HCT116 (cell line): ENCODE results near the gene FBXL15. TPM values are rescaled to one million over a fixed set of nuclear protein-coding genes. Genes with fewer than 3 reads are reported as not detected.

Source experiments
- ATAC-seq: fragments of 200-7000 bp; cut with Tn5 transposase; 2 replicates; pipeline ENCODE4 v1.9.1; 2020; ENCODE audit warnings: mild to moderate bottlenecking, moderate library complexity
- BruUV-seq: library from RNA; stranded (reverse); fragments of 400-500 nt; replicated peaks from 2 replicates; lab custom pipeline; 2021; lab: Mats Ljungman, UMichigan
- CTCF ChIA-PET: fragments of 300-600 bp; sonication (Branson Sonifier 250); formaldehyde crosslinking; loops from one replicate; lab custom pipeline; 2021; ENCODE audit warnings: antibody characterized with exemption; lab: Charles Lee
- POLR2A ChIA-PET: fragments of 300-600, 350-600 bp; sonication (Branson Sonifier 250); formaldehyde crosslinking; loops from one replicate; lab custom pipeline; 2021; ENCODE audit warnings: antibody characterized with exemption; lab: Charles Lee
- RAD21 ChIA-PET, 2 experiments: fragments of 300-600 bp; sonication (Branson Sonifier 250); formaldehyde crosslinking; loops; one replicate each; lab custom pipeline; 2023; ENCODE audit warnings: low total read pairs in 2 of 2; ENCODE audit not compliant: uncharacterized antibody in 2 of 2, unreplicated experiment in 2 of 2, low non-redundant PET in 1 of 2; lab: Charles Lee
- DNase-seq: peaks from one replicate; pipeline ENCODE4 v3.0.0-alpha.2; 2010; ENCODE audit warnings: low read depth, low spot score
- H2AFZ ChIP-seq: fragments of 200-600 bp; shearing (Covaris generic), sonication (generic); 2 replicates; pipeline ENCODE4 v1.6.1; 2017; ENCODE audit warnings: low read depth, mixed run types, mixed read lengths, antibody characterized with exemption, low read length; ENCODE audit not compliant: poor library complexity, severe bottlenecking
- H3K27ac ChIP-seq: 2 replicates; pipeline ENCODE4 v1.5.1; 2012; ENCODE audit warnings: low read depth, low read length
- H3K27me3 ChIP-seq: fragments of 200-600 bp; sonication (generic); 2 replicates; pipeline ENCODE4 v1.6.1; 2016; ENCODE audit warnings: mixed run types, low read length, mixed read lengths; ENCODE audit not compliant: insufficient read depth
- H3K36me3 ChIP-seq, 2 experiments: fragments of 200-500 bp in 1 of 2; fragments of 200-600 bp in 1 of 2; sonication (Bioruptor generic) in 1 of 2; sonication (generic) in 1 of 2; 2 replicates each; pipeline versions ENCODE4 v1.5.1 to v1.6.1; 2014 to 2016; ENCODE audit warnings: low read length in 2 of 2, inconsistent platforms in 1 of 2, mixed read lengths in 1 of 2, mixed run types in 1 of 2; ENCODE audit not compliant: insufficient read depth in 2 of 2, control insufficient read depth in 1 of 2
- H3K4me1 ChIP-seq, 2 experiments: fragments of 200-600 bp in 1 of 2; sonication (generic) in 1 of 2; 2 replicates each; pipeline versions ENCODE4 v1.5.1 to v1.6.1; 2012 to 2017; ENCODE audit warnings: low read length in 2 of 2, inconsistent platforms in 1 of 2, mild to moderate bottlenecking in 1 of 2, mixed read lengths in 1 of 2, mixed run types in 1 of 2, moderate library complexity in 1 of 2; ENCODE audit not compliant: insufficient read depth in 2 of 2, control insufficient read depth in 1 of 2
- H3K4me2 ChIP-seq: fragments of 200-600 bp; sonication (generic); 2 replicates; pipeline ENCODE4 v1.6.1; 2017; ENCODE audit warnings: mixed run types, low read length, mixed read lengths
- H3K4me3 ChIP-seq, 2 experiments: fragments of 200-600 bp in 1 of 2; sonication (generic) in 1 of 2; replicated peaks in 1 of 2; 2 replicates each; pipeline ENCODE4 v1.5.1; 2011 to 2016; ENCODE audit warnings: low read length in 2 of 2, control low read depth in 1 of 2, low read depth in 1 of 2, mild to moderate bottlenecking in 1 of 2, mixed read lengths in 1 of 2, mixed run types in 1 of 2
- H3K79me2 ChIP-seq: fragments of 200-600 bp; sonication (generic); 2 replicates; pipeline ENCODE4 v1.6.1; 2017; ENCODE audit warnings: mild to moderate bottlenecking, mixed run types, low read length, moderate library complexity, mixed read lengths; ENCODE audit not compliant: insufficient read depth
- H3K9ac ChIP-seq: fragments of 200-600 bp; sonication (generic); 2 replicates; pipeline ENCODE4 v1.6.1; 2016; ENCODE audit warnings: low read length, mixed read lengths
- H3K9me2 ChIP-seq: fragments of 200-600 bp; sonication (generic), shearing (Covaris generic); 2 replicates; pipeline ENCODE4 v1.6.1; 2017; ENCODE audit warnings: mixed run types, mild to moderate bottlenecking, moderate library complexity; ENCODE audit not compliant: insufficient read depth
- H3K9me3 ChIP-seq, 2 experiments: fragments of 200-500 bp in 1 of 2; fragments of 200-600 bp in 1 of 2; sonication (Bioruptor generic) in 1 of 2; sonication (generic) in 1 of 2; 2 replicates each; pipeline ENCODE4 v1.6.1; 2014 to 2017; ENCODE audit warnings: low read length in 2 of 2, mixed read lengths in 2 of 2, inconsistent platforms in 1 of 2, low read depth in 1 of 2, mild to moderate bottlenecking in 1 of 2, mixed run types in 1 of 2, moderate library complexity in 1 of 2; ENCODE audit not compliant: control insufficient read depth in 1 of 2, insufficient read depth in 1 of 2
- H4K20me1 ChIP-seq: fragments of 200-600 bp; sonication (generic), shearing (Covaris generic); 2 replicates; pipeline ENCODE4 v1.6.1; 2017; ENCODE audit warnings: mixed run types, mild to moderate bottlenecking, moderate library complexity; ENCODE audit not compliant: insufficient read depth
- ZBTB33 ChIP-seq: IDR thresholded peaks from 2 replicates; pipeline ENCODE4 v1.6.1; 2011; ENCODE audit warnings: mild to moderate bottlenecking, low read length, moderate library complexity; ENCODE audit not compliant: insufficient replicate concordance; ENCODE audit errors: extremely low read depth
- intact Hi-C: fragments of 100-400 bp; cut with micrococcal nuclease; formaldehyde crosslinking; loops from 2 replicates; pipeline ENCODE4 v1.10.0; 2022
- total RNA-seq: library from RNA; stranded (reverse); gene quantifications from one replicate; pipeline ENCODE4 v1.2.1, GENCODE V29; 2021; ENCODE audit not compliant: unreplicated experiment

Gene FBXL15
- total RNA-seq, 1 experiment from 2014 or later, result 21.1 TPM

GRCh38 chr10:102396730-102397151 is 23.9 kb upstream of the FBXL15 start:
- peak overlapping the region; percentile 99 for H3K4me2 ChIP-seq

More at GRCh38 chr10:102396730-102397151, 23.9 kb upstream of the FBXL15 start:
- Histone ChIP-seq H3K27me3 (no peaks in the 10 kb centered on the region), H3K4me1 (peaks cover 26 to 69% of the 10 kb centered on the region in 2 experiments), H3K9me2 (no peaks in the 10 kb centered on the region), H3K9ac (peak overlapping the region; percentile 91), H3K36me3 (peaks cover 6 to 26% of the 10 kb centered on the region in 2 experiments; a peak in 3 of 4 replicates), H4K20me1 (no peaks in the 10 kb centered on the region), H2AFZ (no peak overlapping the region), H3K4me3 (peak overlapping the region; percentile 75 to 92), H3K79me2 (peaks cover 13% of the 10 kb centered on the region; the same call in 1 of the 2 replicates), H3K27ac (peak overlapping the region; percentile 77; the same call in 1 of the 2 replicates), H3K9me3 (no peaks in the 10 kb centered on the region)
- BruUV-seq, result no TSS peak
- intact Hi-C loops, result no loop called here
- ChIA-PET RAD21 (no interaction called here), CTCF (interaction anchor here (0.9 to 9.3 kb wide), 4 partner anchors 9 to 1527 kb away, joined by 3 to 154 read pairs (median 16); partner anchors contain the start of gene ELOVL3), POLR2A (interaction anchor here (0.7 to 2.6 kb wide), 2 partner anchors 8 to 166 kb away, joined by 3 to 14 read pairs; no protein-coding TSS in a partner anchor)
- TF ChIP-seq ZBTB33, result no peak
- ATAC-seq (no peak), DNase-seq (no peak)
